GM12891 (cell line): ENCODE data around the gene HEXD.

Source experiments
- PAX5 ChIP-seq: IDR thresholded peaks from 2 replicates; pipeline ENCODE4 v1.6.1; 2011; ENCODE audit warnings: low read length, moderate library complexity, mild to moderate bottlenecking; ENCODE audit not compliant: insufficient read depth, severe bottlenecking
- POLR2A ChIP-seq: IDR thresholded peaks from 2 replicates; pipeline ENCODE4 v1.6.1; 2011; ENCODE audit warnings: low read depth, low read length, control low read depth
- POLR2AphosphoS5 ChIP-seq: IDR thresholded peaks from 2 replicates; pipeline ENCODE4 v1.6.1; 2011; ENCODE audit warnings: low read depth, low read length, control low read depth
- TAF1 ChIP-seq: IDR thresholded peaks from 2 replicates; pipeline ENCODE4 v1.6.1; 2011; ENCODE audit warnings: low read depth, low read length, control low read depth

- no peak for TF ChIP-seq POLR2A
- no peak; the same call in 1 of the 2 replicates for TF ChIP-seq POLR2AphosphoS5
- no peak for TF ChIP-seq PAX5
- no peak for TF ChIP-seq TAF1
Measured at GRCh38 chr17:82443465-82444283, 25.5 kb downstream of the HEXD start.
